GM12878 (cell line): Measurements from ENCODE around the gene UBA7. TPM values are rescaled to one million over a fixed set of nuclear protein-coding genes. Genes with fewer than 3 reads are reported as not detected.
A peak's percentile ranks its signal among the peaks of the same experiment; 100 is the strongest.

Source experiments
- CBFB ChIP-seq: IDR thresholded peaks from 2 replicates; pipeline ENCODE4 v1.6.1; 2016; ENCODE audit warnings: antibody characterized with exemption, low read depth
- CBX3 ChIP-seq: fragments of 200-600 bp; sonication (generic); IDR thresholded peaks from 2 replicates; pipeline ENCODE4 v1.6.1; 2016; ENCODE audit warnings: low read depth, borderline replicate concordance
- EGR1 ChIP-seq, 2 experiments: IDR thresholded peaks; 1 replicate in 1 of 2; 2 replicates in 1 of 2; pipeline ENCODE4 v1.6.1; 2011 to 2012; ENCODE audit warnings: low read depth in 2 of 2, low read length in 2 of 2, borderline replicate concordance in 1 of 2, mild to moderate bottlenecking in 1 of 2, moderate library complexity in 1 of 2
- FOS ChIP-seq: IDR thresholded peaks from 3 replicates; pipeline ENCODE4 v1.6.1; 2011; ENCODE audit warnings: borderline replicate concordance; ENCODE audit not compliant: insufficient read length; ENCODE audit errors: extremely low read depth
- FOXM1 ChIP-seq: IDR thresholded peaks from 2 replicates; pipeline ENCODE4 v1.6.1; 2012; ENCODE audit warnings: low read depth, mild to moderate bottlenecking, inconsistent platforms, low read length, moderate library complexity
- SIN3A ChIP-seq: IDR thresholded peaks from 2 replicates; pipeline ENCODE4 v1.6.1; 2012; ENCODE audit warnings: low read depth, low read length, improper control_type of control experiment
- STAT1 ChIP-seq: fragments of 450-650 bp; conservative IDR thresholded peaks from 2 replicates; pipeline ENCODE4 v1.6.1; 2014; ENCODE audit warnings: antibody characterized with exemption, mild to moderate bottlenecking
- TCF7 ChIP-seq: IDR thresholded peaks from 2 replicates; pipeline ENCODE4 v1.6.1; 2014; ENCODE audit warnings: antibody characterized with exemption, borderline replicate concordance
- ZNF274 ChIP-seq: IDR thresholded peaks from one replicate; pipeline ENCODE4 v1.8.0; 2011; ENCODE audit not compliant: insufficient read length, insufficient read depth
- polyA plus RNA-seq, 11 experiments: library from polyadenylated mRNA; depleted of rRNA in 4 of 11; unstranded in 6 of 11; stranded (reverse) in 5 of 11; fragments of >200 nt; fragmentation: Nextera tagmentation in 4 of 11; fragmentation: Illumina TruSeq in 1 of 11; extraction: Ambion mirVana in 4 of 11; extraction: Trizol in 1 of 11; gene quantifications; 1 replicate in 1 of 11; 2 replicates in 10 of 11; pipeline versions ENCODE4 v1.2.1 to v1.2.3, GENCODE V29; 2011 to 2016; ENCODE audit warnings: inconsistent platforms in 2 of 11, missing spikeins in 2 of 11, low read depth in 1 of 11
- total RNA-seq, 4 experiments: library from RNA; depleted of rRNA in 3 of 4; stranded (reverse); fragments of >200 nt in 3 of 4; fragmentation: Illumina TruSeq in 1 of 4; extraction: Trizol in 1 of 4; gene quantifications; 2 replicates each; pipeline versions ENCODE4 v1.2.1 to v1.2.3, GENCODE V29; 2013 to 2021
- TF ChIP-seq, protein P1 (sequence below): fragments of 450-650 bp; formaldehyde crosslinking; IDR thresholded peaks from 2 replicates; pipeline ENCODE4 v1.5.0; 2022; ENCODE audit warnings: mild to moderate bottlenecking, missing genetic modification characterization
- TF ChIP-seq, protein P2 (sequence below): IDR thresholded peaks from 2 replicates; pipeline ENCODE4 v1.6.1; 2011; ENCODE audit warnings: mild to moderate bottlenecking, low read depth, low read length, moderate library complexity; ENCODE audit not compliant: insufficient replicate concordance
- TF ChIP-seq, protein P3 (sequence below): fragments of 450-650 bp; IDR thresholded peaks from 2 replicates; pipeline ENCODE4 v1.6.1; 2017; ENCODE audit warnings: borderline replicate concordance
- TF ChIP-seq, protein P4 (sequence below): fragments of 150-350 bp; IDR thresholded peaks from 2 replicates; pipeline ENCODE4 v1.6.1; 2016; ENCODE audit warnings: low read depth, low read length
- TF ChIP-seq, protein P5 (sequence below): IDR thresholded peaks from 2 replicates; pipeline ENCODE4 v1.6.1; 2011; ENCODE audit warnings: borderline replicate concordance, low read depth, mild to moderate bottlenecking, moderate library complexity, mixed read lengths, low read length; ENCODE audit not compliant: insufficient read depth; ENCODE audit errors: extremely low read length
- TF ChIP-seq, protein P6 (sequence below): fragments of 450-650 bp; conservative IDR thresholded peaks from 2 replicates; pipeline ENCODE4 v1.6.1; 2017; ENCODE audit warnings: mild to moderate bottlenecking, moderate library complexity

Gene UBA7
- total and polyA plus RNA-seq, 10 of the 15 experiments (the other 5 are each of a cell fraction or from before 2014, with no cell fraction given) = 11.8 to 116 (median 46.7) TPM

DNA sequence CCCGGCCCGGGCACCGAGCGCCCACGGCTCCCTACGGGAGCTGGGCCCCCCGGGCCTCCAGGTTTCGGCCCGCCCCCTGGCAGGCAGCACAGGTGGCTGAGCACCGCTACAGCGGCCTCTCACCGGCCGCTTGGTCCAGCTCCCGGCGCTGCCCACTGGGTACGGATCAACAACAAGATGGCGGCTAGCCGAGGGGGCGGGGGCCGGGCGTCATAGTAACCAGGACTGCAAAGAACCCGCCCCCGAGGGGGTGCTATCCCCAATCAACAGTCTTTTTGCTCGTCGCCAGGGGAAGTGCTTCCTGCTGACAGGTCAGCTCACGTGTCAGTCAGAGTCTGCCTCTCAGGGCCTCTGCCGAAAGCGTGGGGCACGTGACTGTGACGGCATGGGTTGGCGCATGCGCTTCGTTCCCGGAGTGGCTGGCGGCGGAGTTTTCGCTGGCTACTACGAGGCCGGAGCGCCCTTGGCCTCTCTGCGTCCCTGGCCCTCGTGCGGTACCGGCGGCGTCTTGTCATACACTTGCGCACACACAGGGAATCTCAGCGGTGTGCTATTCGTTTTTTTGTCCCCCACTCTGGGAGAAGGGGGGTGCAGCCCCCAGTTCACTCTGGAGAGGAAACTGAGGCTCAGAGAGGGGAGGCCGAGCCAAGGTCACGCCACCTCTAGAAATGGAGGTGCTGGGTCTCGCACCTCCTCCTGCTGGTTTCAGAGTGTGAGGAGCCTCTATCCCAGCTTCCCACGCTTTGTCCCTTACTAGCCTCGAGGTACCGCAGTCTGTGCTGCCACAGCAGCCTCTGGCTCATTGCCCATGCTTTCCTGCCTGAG is 27.2 kb downstream of the UBA7 start, which contains the start of gene IP6K1 (continued):
- TF ChIP-seq, protein P1, sequence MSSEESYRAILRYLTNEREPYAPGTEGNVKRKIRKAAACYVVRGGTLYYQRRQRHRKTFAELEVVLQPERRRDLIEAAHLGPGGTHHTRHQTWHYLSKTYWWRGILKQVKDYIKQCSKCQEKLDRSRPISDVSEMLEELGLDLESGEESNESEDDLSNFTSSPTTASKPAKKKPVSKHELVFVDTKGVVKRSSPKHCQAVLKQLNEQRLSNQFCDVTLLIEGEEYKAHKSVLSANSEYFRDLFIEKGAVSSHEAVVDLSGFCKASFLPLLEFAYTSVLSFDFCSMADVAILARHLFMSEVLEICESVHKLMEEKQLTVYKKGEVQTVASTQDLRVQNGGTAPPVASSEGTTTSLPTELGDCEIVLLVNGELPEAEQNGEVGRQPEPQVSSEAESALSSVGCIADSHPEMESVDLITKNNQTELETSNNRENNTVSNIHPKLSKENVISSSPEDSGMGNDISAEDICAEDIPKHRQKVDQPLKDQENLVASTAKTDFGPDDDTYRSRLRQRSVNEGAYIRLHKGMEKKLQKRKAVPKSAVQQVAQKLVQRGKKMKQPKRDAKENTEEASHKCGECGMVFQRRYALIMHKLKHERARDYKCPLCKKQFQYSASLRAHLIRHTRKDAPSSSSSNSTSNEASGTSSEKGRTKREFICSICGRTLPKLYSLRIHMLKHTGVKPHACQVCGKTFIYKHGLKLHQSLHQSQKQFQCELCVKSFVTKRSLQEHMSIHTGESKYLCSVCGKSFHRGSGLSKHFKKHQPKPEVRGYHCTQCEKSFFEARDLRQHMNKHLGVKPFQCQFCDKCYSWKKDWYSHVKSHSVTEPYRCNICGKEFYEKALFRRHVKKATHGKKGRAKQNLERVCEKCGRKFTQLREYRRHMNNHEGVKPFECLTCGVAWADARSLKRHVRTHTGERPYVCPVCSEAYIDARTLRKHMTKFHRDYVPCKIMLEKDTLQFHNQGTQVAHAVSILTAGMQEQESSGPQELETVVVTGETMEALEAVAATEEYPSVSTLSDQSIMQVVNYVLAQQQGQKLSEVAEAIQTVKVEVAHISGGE (CRISPR knock-in tag) = no peak
- TF ChIP-seq TCF7 (no peak), SIN3A (peak; percentile 91; the same call in 1 of the 2 replicates), CBX3 (no peak), ZNF274 (no peak), CBFB (no peak), FOS (peak; percentile 77), STAT1 (no peak), FOXM1 (no peak), EGR1 (IDR thresholded peaks at IDR 0.05; ENCODE audit: borderline replicate concordance in 1 of 2, low read depth in 2 of 2, low read length in 2 of 2) (peak in 1 of 2 experiments; percentile 65; a peak in 2 of 3 replicates)
- TF ChIP-seq, protein P2, sequence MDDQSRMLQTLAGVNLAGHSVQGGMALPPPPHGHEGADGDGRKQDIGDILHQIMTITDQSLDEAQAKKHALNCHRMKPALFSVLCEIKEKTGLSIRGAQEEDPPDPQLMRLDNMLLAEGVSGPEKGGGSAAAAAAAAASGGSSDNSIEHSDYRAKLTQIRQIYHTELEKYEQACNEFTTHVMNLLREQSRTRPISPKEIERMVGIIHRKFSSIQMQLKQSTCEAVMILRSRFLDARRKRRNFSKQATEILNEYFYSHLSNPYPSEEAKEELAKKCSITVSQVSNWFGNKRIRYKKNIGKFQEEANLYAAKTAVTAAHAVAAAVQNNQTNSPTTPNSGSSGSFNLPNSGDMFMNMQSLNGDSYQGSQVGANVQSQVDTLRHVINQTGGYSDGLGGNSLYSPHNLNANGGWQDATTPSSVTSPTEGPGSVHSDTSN = peak; percentile 100
- TF ChIP-seq, protein P3, sequence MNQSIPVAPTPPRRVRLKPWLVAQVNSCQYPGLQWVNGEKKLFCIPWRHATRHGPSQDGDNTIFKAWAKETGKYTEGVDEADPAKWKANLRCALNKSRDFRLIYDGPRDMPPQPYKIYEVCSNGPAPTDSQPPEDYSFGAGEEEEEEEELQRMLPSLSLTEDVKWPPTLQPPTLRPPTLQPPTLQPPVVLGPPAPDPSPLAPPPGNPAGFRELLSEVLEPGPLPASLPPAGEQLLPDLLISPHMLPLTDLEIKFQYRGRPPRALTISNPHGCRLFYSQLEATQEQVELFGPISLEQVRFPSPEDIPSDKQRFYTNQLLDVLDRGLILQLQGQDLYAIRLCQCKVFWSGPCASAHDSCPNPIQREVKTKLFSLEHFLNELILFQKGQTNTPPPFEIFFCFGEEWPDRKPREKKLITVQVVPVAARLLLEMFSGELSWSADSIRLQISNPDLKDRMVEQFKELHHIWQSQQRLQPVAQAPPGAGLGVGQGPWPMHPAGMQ = no peak
- TF ChIP-seq, protein P4, sequence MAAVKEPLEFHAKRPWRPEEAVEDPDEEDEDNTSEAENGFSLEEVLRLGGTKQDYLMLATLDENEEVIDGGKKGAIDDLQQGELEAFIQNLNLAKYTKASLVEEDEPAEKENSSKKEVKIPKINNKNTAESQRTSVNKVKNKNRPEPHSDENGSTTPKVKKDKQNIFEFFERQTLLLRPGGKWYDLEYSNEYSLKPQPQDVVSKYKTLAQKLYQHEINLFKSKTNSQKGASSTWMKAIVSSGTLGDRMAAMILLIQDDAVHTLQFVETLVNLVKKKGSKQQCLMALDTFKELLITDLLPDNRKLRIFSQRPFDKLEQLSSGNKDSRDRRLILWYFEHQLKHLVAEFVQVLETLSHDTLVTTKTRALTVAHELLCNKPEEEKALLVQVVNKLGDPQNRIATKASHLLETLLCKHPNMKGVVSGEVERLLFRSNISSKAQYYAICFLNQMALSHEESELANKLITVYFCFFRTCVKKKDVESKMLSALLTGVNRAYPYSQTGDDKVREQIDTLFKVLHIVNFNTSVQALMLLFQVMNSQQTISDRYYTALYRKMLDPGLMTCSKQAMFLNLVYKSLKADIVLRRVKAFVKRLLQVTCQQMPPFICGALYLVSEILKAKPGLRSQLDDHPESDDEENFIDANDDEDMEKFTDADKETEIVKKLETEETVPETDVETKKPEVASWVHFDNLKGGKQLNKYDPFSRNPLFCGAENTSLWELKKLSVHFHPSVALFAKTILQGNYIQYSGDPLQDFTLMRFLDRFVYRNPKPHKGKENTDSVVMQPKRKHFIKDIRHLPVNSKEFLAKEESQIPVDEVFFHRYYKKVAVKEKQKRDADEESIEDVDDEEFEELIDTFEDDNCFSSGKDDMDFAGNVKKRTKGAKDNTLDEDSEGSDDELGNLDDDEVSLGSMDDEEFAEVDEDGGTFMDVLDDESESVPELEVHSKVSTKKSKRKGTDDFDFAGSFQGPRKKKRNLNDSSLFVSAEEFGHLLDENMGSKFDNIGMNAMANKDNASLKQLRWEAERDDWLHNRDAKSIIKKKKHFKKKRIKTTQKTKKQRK = peak; percentile 87
- TF ChIP-seq, protein P5, sequence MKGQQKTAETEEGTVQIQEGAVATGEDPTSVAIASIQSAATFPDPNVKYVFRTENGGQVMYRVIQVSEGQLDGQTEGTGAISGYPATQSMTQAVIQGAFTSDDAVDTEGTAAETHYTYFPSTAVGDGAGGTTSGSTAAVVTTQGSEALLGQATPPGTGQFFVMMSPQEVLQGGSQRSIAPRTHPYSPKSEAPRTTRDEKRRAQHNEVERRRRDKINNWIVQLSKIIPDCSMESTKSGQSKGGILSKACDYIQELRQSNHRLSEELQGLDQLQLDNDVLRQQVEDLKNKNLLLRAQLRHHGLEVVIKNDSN = peak; percentile 99
- TF ChIP-seq, protein P6, sequence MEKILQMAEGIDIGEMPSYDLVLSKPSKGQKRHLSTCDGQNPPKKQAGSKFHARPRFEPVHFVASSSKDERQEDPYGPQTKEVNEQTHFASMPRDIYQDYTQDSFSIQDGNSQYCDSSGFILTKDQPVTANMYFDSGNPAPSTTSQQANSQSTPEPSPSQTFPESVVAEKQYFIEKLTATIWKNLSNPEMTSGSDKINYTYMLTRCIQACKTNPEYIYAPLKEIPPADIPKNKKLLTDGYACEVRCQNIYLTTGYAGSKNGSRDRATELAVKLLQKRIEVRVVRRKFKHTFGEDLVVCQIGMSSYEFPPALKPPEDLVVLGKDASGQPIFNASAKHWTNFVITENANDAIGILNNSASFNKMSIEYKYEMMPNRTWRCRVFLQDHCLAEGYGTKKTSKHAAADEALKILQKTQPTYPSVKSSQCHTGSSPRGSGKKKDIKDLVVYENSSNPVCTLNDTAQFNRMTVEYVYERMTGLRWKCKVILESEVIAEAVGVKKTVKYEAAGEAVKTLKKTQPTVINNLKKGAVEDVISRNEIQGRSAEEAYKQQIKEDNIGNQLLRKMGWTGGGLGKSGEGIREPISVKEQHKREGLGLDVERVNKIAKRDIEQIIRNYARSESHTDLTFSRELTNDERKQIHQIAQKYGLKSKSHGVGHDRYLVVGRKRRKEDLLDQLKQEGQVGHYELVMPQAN = peak; percentile 85
